Measurements from ENCODE around the gene NOX3.
"Not testable (repeated sequence)": the region's sequence is repeated elsewhere in the genome, so short reads cannot be mapped to it uniquely, and the experiment has no call there.

The NOX3 gene

DNA sequence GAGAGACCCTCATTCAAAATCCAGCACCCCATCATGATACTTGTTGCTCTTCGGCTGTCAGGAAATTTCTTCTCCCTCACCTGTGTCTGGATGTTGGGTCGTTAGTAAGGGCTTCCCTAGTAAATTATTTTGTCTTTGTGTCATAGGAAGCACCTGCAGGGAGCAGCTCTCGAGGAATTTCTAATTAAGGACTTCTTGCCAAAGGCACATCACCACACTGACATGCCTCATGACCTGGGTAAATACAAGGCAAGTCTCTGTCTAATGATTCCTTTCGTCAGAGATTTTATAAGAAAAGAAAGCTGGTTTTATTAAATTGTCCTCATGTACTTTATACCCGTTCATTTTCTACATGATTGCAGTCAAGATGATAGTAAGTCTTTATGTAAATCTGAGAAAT lies at the start of gene NOX3:
TSS of gene NOX3 (minus strand) at position 74 of the 400 bp plus-strand sequence. CDS start at position 35, 39 bp downstream.
- no peak for DNase-seq

DNA sequence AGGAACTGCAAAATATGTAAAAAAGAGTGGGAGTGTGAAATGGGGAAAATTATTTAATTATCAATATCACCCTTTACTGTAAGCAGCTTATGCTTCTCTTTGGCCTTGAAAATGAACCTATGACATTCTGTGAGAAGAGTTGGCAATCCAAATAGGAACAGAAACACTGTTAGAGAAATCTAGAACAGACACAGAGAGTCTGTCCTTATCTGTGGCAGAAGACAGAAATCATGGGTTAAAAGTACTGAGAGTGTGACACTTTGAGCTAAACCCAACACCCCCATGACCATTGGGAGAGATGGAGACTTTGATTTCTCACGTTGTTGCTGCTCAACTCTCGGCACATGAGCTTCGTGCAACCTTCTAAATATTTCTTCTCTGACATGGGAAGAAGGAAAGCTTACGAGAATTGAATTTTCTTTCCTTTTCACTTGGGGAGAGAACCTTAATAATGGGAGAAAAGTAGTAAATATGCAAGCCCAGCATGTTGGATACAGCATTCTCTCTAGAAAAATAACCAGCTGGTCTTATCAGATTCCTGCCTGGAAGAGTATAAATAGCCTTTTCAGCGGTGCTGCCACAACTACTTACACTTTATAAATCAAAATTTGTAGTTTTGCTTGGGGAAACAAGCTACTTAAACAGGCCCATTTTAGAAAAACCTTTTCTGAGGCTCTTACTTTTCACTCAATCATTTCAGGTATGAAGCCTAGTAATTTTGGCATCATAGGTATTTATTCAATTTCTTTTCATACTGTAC lies 49.4 kb upstream of the NOX3 start:
- DNase-seq = no peak

GRCh38 chr6:155502393-155502792 lies 46.8 kb upstream of the NOX3 start:
- DNase-seq = no peak

DNA sequence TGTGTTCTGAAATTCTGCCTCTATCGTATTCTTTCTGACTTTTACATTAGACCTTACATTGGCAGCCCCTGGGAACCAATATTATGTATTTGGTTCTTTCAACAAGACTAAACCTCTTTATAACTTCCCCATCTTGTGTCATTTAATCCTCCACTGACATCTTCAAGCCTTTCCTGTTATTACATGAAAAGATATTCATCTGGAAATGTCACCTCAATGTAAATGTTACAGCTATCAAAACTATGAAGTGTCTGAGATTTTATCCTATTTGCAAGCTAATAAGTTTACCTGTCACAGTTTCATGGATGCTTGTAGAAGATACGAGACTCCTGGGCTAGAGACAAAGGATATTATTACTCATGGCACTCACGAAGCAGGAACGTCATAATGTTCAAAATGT lies 43.9 kb upstream of the NOX3 start:
- DNase-seq = no peak

DNA sequence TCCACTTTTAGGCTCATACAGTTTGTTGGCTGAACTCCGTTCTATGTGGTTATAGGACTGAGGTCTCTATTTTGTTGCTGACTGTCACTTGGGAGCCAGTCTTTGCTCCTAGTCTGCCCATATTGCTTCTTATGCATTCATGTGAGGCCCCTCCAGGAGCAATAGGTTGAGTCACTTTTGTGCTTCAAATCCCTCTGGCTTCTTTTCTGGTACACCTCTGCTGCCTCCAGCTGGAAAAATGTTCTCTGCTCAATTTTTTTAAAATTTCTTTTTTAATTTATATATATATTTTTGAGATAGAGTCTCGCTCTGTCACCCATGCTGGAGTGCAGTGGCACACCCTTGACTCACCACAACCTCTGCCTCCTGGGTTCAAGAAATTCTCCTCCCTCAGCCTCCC lies 42.7 kb upstream of the NOX3 start:
- DNase-seq = peak; percentile 16

DNA sequence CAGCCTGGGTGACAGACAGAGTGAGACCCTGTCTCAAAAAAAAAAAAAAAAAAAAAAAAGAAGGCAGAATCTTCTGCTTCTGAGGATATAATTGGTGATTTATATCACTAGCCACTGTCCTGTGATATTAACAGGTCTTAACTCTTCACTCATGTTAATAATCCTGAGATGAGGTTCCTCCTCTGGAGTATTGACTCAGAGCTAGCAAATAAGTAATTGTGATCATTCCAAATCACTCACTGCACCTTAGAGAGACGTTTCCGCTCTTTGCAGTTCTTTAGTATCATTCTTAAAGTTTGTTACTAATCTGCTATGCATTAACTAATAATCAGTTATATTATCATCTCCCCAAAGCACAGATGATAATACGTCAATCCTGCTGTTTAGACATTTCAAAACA lies 41.6 kb upstream of the NOX3 start:
- DNase-seq = no peak

DNA sequence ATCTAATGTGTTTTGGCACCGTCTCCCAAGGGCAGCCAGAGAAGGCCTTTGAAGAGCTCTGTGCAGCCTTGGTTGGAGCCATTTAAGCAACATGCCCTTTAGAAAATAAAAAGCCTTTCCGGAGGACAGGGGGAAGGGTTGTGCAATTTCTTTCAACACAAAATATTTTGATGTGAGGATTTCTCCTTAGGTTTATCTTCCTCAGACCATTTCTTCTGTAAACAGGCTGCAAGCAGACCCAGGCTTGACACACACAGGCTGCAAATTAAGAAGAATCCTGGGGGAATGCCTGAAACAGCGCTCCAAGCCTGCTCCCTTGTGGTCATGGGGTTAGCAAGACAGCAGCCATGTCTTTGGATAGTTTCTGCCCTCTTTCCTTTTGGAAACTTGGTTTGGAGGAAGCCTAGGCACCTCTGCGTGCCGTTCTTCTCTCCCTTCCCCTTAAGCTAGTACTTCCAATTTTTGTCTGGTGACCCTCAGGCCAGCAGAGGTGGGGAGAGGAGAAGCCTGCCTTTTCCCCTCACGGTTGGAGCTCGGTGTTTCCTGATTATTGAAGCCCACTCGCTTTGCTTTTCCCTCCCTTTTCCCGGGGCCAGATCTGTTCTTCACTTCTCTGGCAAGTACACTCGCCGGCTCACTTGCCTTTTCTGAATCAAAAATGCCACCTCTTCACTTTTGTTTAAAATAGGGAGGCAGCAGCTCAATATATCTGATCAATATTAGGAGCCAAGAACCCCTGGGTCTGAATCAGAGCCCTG lies 39.6 kb upstream of the NOX3 start:
- peak; percentile 65 for DNase-seq

- peak; percentile 99 for DNase-seq
These were observed 38.1 kb upstream of the NOX3 start for GRCh38 chr6:155493694-155494143.

- DNase-seq = no peak
These were observed 37.5 kb upstream of the NOX3 start for GRCh38 chr6:155493026-155493693.

DNA sequence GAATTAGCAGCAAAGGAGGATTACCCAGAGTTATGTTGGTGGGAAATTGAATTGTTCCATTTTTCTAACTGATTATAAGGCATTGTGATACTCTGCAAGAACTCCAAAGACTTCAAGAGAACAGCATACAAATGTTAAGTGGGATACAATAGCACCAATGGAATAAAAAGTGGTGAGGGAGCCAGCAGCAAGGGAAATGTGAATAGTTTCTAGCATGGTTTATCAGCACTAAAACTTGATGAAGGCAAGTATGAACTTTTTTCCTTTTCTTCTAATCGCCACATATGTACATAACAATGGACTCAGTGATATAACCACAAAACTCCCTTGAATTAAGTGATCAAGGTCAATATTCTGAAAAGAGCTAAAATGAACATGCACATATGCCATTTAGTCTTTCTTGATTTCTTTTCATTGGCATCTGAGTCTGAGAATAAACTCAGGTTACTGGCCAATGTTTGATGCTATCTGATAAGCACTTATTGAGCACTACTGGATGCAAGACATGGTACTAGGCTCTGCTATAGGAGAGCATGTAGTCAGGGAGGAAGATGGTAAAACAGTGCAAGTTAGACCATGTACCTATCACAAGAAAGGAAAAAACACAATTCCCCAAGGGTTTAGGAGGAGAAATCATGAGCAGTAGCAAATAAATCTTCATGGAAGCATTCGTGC lies 36.6 kb upstream of the NOX3 start:
- no peak for DNase-seq

GRCh38 chr6:155491421-155491820 lies 35.8 kb upstream of the NOX3 start:
- no peak for DNase-seq

GRCh38 chr6:155488197-155488596 lies 32.6 kb upstream of the NOX3 start:
- DNase-seq = not testable (repeated sequence)

DNA sequence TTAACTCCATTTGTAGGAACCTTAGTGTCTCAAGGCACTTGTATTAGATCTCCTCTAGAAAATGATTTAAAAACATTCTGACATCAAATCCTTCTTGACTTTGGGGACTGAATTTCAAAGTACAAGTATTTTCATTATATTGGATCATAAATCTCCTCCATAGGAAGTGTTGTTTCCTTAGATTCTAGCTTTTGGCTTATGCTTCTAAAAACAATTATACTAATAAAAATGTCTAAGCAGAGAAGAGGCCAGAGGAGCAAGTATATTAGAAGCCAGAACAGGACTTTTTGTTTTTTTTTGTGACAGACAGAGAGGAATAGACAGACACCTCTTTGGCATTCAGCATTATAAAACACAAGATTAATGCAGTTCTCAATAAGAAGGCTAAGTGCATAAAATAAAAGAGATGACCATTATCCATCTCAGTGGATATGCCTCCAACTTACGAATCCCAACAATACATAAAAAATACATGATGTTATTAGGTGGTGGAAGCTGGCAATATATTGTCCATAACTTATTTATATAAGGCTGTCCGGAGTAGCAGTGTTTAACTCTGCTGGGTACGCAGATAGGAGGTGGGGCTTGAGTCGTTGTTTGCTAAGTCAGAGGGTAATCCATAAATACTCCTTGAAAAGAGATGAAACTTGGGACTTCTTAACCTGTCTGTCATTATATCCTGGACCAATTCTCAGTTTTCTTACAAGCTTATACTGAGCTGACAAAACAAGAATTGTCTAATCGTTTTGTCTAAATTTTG lies 31.9 kb upstream of the NOX3 start:
- no peak for DNase-seq

DNA sequence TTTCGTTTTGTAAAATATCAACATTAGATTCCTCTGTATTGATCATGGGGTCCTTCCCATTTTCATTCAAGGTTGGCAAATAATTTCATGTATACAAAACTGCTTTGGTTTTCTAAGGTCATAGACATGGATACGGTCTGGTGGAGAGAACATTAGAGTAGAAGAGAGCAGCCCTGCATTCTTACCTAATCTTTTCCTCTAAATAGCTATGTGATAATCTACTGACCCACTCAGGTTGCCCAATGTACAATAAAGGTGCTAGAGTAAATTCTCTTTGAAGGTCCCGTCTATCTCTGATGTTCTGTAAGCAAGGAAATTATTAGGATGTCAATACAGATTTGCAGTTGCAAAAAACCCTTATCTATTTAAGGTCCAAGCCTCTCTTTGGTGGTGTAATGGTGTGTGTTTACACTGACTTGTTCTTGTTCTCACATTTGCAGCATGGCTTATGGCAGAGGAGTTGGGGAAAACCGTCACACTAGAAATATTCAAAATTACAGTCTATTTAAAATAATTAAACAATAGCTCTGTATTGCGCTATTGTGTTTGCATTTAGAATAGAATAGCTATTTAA lies 31.2 kb upstream of the NOX3 start:
- DNase-seq = no peak

GRCh38 chr6:155485756-155486155 lies 30.1 kb upstream of the NOX3 start:
- no peak for DNase-seq

- DNase-seq = peak; percentile 25
These were observed 28.2 kb upstream of the NOX3 start for GRCh38 chr6:155483858-155484257.

DNA sequence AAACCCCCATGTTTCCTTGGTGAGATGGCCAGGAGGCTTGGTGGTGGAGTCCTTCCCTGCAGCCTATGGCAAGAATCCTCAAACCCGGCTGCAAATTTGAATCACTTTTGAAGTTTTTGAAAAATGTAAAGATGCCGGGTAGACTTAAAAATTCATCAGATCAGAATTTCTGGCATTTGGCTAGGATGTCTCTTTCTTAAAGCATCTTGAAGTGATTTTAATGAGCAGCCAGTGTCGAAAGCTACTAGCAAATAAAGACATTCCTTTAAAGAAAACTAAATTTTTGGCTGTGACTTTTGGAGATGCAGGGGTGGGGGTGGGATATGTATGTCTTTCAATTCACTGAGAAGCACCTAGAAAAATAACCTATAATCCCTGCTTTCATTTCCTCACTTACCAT lies 25.6 kb upstream of the NOX3 start:
- DNase-seq = peak; percentile 76

GRCh38 chr6:155473741-155474140 lies 18.1 kb upstream of the NOX3 start:
- no peak for DNase-seq

GRCh38 chr6:155472886-155473285 lies 17.2 kb upstream of the NOX3 start:
- DNase-seq = no peak

DNA sequence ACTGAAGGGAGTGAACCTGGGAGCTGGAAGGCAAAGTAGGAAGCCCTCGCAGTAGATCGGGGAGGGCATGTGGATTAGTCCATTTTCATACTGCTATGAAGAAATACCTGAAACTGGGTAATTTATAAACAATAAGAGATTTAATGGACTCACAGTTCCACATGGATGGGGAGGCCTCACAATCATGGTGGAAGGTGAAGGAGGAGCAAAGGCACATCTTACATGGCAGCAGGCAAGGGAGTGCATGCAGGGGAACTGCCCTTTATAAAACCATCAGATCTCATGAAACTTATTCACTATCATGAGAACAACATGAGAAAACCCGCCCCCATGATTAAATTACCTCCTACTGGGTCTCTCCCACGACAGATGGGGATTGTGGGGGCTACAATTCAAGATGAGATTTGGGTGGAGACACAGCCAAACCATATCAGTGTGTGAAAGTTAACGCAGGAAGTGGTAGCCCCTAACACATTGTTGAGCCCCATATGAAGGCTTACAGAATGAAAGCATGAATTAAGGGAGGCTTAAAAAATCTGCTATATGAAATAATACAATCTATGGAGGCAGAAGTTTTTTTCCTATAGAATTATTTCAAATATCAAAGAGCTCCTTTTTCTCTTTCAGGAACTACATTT lies 15.5 kb upstream of the NOX3 start:
- not testable (repeated sequence) for DNase-seq

GRCh38 chr6:155468543-155468942 lies 12.9 kb upstream of the NOX3 start:
- DNase-seq = not testable (repeated sequence)
